SK-N-MC (cell line): ENCODE measurements around the gene FAM168A.

ENCODE experiments used
- EZH2 ChIP-seq: fragments of 200-600 bp; sonication (generic); IDR thresholded peaks from one replicate; pipeline ENCODE4 v1.6.1; 2017; ENCODE audit warnings: antibody characterized with exemption
- FOXP2 ChIP-seq: optimal IDR thresholded peaks from 2 replicates; pipeline ENCODE3; 2011; ENCODE audit warnings: mild to moderate bottlenecking, moderate library complexity; ENCODE audit not compliant: insufficient read depth; ENCODE audit errors: extremely low read length, control extremely low read depth
- POLR2AphosphoS5 ChIP-seq: IDR thresholded peaks from 2 replicates; pipeline ENCODE4 v1.6.1; 2012; ENCODE audit warnings: mild to moderate bottlenecking, low read depth, low read length, borderline replicate concordance

GRCh38 chr11:73353422-73353821 is 244.5 kb downstream of the FAM168A start:
- no peak for TF ChIP-seq POLR2AphosphoS5
- TF ChIP-seq FOXP2: no peak
- no peak for TF ChIP-seq EZH2
